ENCODE measurements around the gene PEX14. TPM values are rescaled to one million over a fixed set of nuclear protein-coding genes. Genes with fewer than 3 reads are reported as not detected.

PEX14 gene
- total RNA-seq, 1 experiment from 2014 or later: 29.3 TPM

GRCh38 chr1:10520952-10521351 is 46.2 kb downstream of the PEX14 start:
- ChIA-PET CTCF (no interaction called here), POLR2A (no interaction called here), RAD21 (ENCODE audit: low non-redundant PET in 1 of 2, low total read pairs in 2 of 2, uncharacterized antibody in 2 of 2, unreplicated experiment in 2 of 2) (no interaction called here)
- no peaks in the 10 kb centered on the region for H4K20me1 ChIP-seq (ENCODE audit: insufficient read depth)
- no peak for TF ChIP-seq ELF1 (IDR thresholded peaks at IDR 0.05; ENCODE audit: borderline replicate concordance, low read depth)
- no peak for TF ChIP-seq SIN3A (IDR thresholded peaks at IDR 0.05; ENCODE audit: low read depth)
- TF ChIP-seq EZH2phosphoT487 (IDR thresholded peaks at IDR 0.05; ENCODE audit: borderline replicate concordance): no peak
- TF ChIP-seq EGR1 (IDR thresholded peaks at IDR 0.05; ENCODE audit: low read depth): no peak
- no peak for TF ChIP-seq JUND (IDR thresholded peaks at IDR 0.05)
- TF ChIP-seq TCF7L2 (IDR thresholded peaks at IDR 0.05; ENCODE audit: borderline replicate concordance, extremely low read depth, insufficient read depth, insufficient read length): no peak
- TF ChIP-seq FOSL1 (IDR thresholded peaks at IDR 0.05; ENCODE audit: low read depth): no peak
- no peak for TF ChIP-seq ZFX (IDR thresholded peaks at IDR 0.05)
- H3K36me3 ChIP-seq (ENCODE audit: control insufficient read depth in 1 of 2, insufficient read depth in 2 of 2, low read length in 2 of 2): no peaks in the 10 kb centered on the region
- no peaks in the 10 kb centered on the region for H3K4me1 ChIP-seq (ENCODE audit: control insufficient read depth in 1 of 2, insufficient read depth in 2 of 2, low read length in 2 of 2)
- no TSS peak for BruUV-seq (replicated peaks)
- intact Hi-C loops (cut with micrococcal nuclease): no loop called here
- no peak overlapping the region for H3K9ac ChIP-seq (ENCODE audit: low read length)
- no peak overlapping the region for H2AFZ ChIP-seq (ENCODE audit: low read depth, low read length, poor library complexity, severe bottlenecking)
- H3K4me2 ChIP-seq (ENCODE audit: low read length): no peak overlapping the region
- no peak overlapping the region for H3K27ac ChIP-seq (ENCODE audit: low read depth, low read length)
- no peak overlapping the region for H3K4me3 ChIP-seq (replicated peaks in 1 of 2; ENCODE audit: low read depth in 1 of 2, low read length in 2 of 2)
- no peaks in the 10 kb centered on the region for H3K9me3 ChIP-seq (ENCODE audit: control insufficient read depth in 1 of 2, insufficient read depth in 1 of 2, low read depth in 1 of 2, low read length in 2 of 2)
- H3K79me2 ChIP-seq (ENCODE audit: insufficient read depth, low read length): peaks cover 61% of the 10 kb centered on the region
- no peak for ATAC-seq
- H3K27me3 ChIP-seq (ENCODE audit: insufficient read depth, low read length): no peaks in the 10 kb centered on the region
- no peaks in the 10 kb centered on the region for H3K9me2 ChIP-seq (ENCODE audit: insufficient read depth)
- no peak for DNase-seq (ENCODE audit: low read depth, low spot score)

- DNase-seq (ENCODE audit: low read depth, low spot score): no peak
- no peak overlapping the region for H3K4me3 ChIP-seq (replicated peaks in 1 of 2; ENCODE audit: low read depth in 1 of 2, low read length in 2 of 2)
- no TSS peak for BruUV-seq (replicated peaks)
- TF ChIP-seq TCF7L2 (IDR thresholded peaks at IDR 0.05; ENCODE audit: borderline replicate concordance, extremely low read depth, insufficient read depth, insufficient read length): no peak
- TF ChIP-seq FOSL1 (IDR thresholded peaks at IDR 0.05; ENCODE audit: low read depth): no peak
- ATAC-seq: no peak
- peaks cover 0 to 2% of the 10 kb centered on the region in 2 experiments; a peak in 1 of 4 replicates for H3K4me1 ChIP-seq (ENCODE audit: control insufficient read depth in 1 of 2, insufficient read depth in 2 of 2, low read length in 2 of 2)
- intact Hi-C loops (cut with micrococcal nuclease): no loop called here
- ChIA-PET CTCF (no interaction called here), POLR2A (no interaction called here), RAD21 (ENCODE audit: low non-redundant PET in 1 of 2, low total read pairs in 2 of 2, uncharacterized antibody in 2 of 2, unreplicated experiment in 2 of 2) (no interaction called here)
- H3K27me3 ChIP-seq (ENCODE audit: insufficient read depth, low read length): no peaks in the 10 kb centered on the region
- no peak overlapping the region for H3K4me2 ChIP-seq (ENCODE audit: low read length)
- H4K20me1 ChIP-seq (ENCODE audit: insufficient read depth): no peaks in the 10 kb centered on the region
- no peaks in the 10 kb centered on the region for H3K9me3 ChIP-seq (ENCODE audit: control insufficient read depth in 1 of 2, insufficient read depth in 1 of 2, low read depth in 1 of 2, low read length in 2 of 2)
- no peaks in the 10 kb centered on the region for H3K9me2 ChIP-seq (ENCODE audit: insufficient read depth)
- H3K36me3 ChIP-seq (ENCODE audit: control insufficient read depth in 1 of 2, insufficient read depth in 2 of 2, low read length in 2 of 2): no peaks in the 10 kb centered on the region
- H3K9ac ChIP-seq (ENCODE audit: low read length): no peak overlapping the region
- H3K79me2 ChIP-seq (ENCODE audit: insufficient read depth, low read length): peaks cover 58% of the 10 kb centered on the region
- no peak overlapping the region for H3K27ac ChIP-seq (ENCODE audit: low read depth, low read length)
- no peak overlapping the region for H2AFZ ChIP-seq (ENCODE audit: low read depth, low read length, poor library complexity, severe bottlenecking)
Observed at GRCh38 chr1:10521537-10522157, 46.9 kb downstream of the PEX14 start.
